MM.1S (cell line): ENCODE data around the gene CTNNA2.
A peak's percentile ranks its signal among the peaks of the same experiment; 100 is the strongest.
"Not testable (repeated sequence)": the region's sequence is repeated elsewhere in the genome, so short reads cannot be mapped to it uniquely, and the experiment has no call there.

Source experiments
- DNase-seq: peaks from one replicate; pipeline ENCODE4 v3.0.0-alpha.2; 2015
- H2AFZ ChIP-seq: fragments of 300-600 bp; sonication (generic); 2 replicates; pipeline ENCODE4 v1.6.0; 2016; ENCODE audit warnings: antibody characterized with exemption, low read length
- H3F3A ChIP-seq: fragments of 300-600 bp; sonication (generic); 2 replicates; pipeline ENCODE4 v1.6.1; 2016; ENCODE audit warnings: mild to moderate bottlenecking, antibody characterized with exemption, low read length, moderate library complexity, mixed read lengths; ENCODE audit not compliant: insufficient read depth
- H3K27ac ChIP-seq: fragments of 300-600 bp; sonication (generic); 2 replicates; pipeline ENCODE4 v1.5.1; 2016; ENCODE audit warnings: mild to moderate bottlenecking, low read length
- H3K27me3 ChIP-seq: fragments of 300-600 bp; sonication (generic); replicated peaks from 2 replicates; pipeline ENCODE4 v1.6.0; 2016; ENCODE audit warnings: low read length; ENCODE audit not compliant: insufficient read depth
- H3K36me3 ChIP-seq: fragments of 300-600 bp; sonication (generic); replicated peaks from 2 replicates; pipeline ENCODE4 v1.6.1; 2016; ENCODE audit warnings: mild to moderate bottlenecking, low read length, mixed read lengths; ENCODE audit not compliant: insufficient read depth
- H3K4me1 ChIP-seq: fragments of 300-600 bp; sonication (generic); 2 replicates; pipeline ENCODE4 v1.6.1; 2016; ENCODE audit warnings: low read length, mixed read lengths
- H3K4me2 ChIP-seq: fragments of 300-600 bp; sonication (generic); 2 replicates; pipeline ENCODE4 v1.6.0; 2016; ENCODE audit warnings: low read depth, low read length
- H3K4me3 ChIP-seq: fragments of 300-600 bp; sonication (generic); 2 replicates; pipeline ENCODE4 v1.5.1; 2016; ENCODE audit warnings: low read length, mixed read lengths
- H3K79me2 ChIP-seq: fragments of 300-600 bp; sonication (generic); 2 replicates; pipeline ENCODE4 v1.6.1; 2016; ENCODE audit warnings: mixed run types, low read length, mixed read lengths
- H3K9ac ChIP-seq: fragments of 300-600 bp; sonication (generic); 2 replicates; pipeline ENCODE4 v1.6.1; 2016; ENCODE audit warnings: low read length, mixed read lengths
- H3K9me2 ChIP-seq: fragments of 300-600 bp; sonication (generic); replicated peaks from 2 replicates; pipeline ENCODE4 v1.6.1; 2016; ENCODE audit warnings: mild to moderate bottlenecking, low read length, mixed read lengths; ENCODE audit not compliant: insufficient read depth
- H3K9me3 ChIP-seq: fragments of 300-600 bp; sonication (generic); replicated peaks from 2 replicates; pipeline ENCODE4 v1.6.1; 2016; ENCODE audit warnings: mild to moderate bottlenecking, low read length, mixed read lengths; ENCODE audit not compliant: insufficient read depth
- H4K20me1 ChIP-seq: fragments of 300-600 bp; sonication (generic); 2 replicates; pipeline ENCODE4 v1.6.1; 2016; ENCODE audit warnings: mild to moderate bottlenecking, low read length, moderate library complexity, mixed read lengths; ENCODE audit not compliant: insufficient read depth
- EZH2 ChIP-seq: fragments of 300-600 bp; sonication (generic); optimal IDR thresholded peaks from 2 replicates; pipeline ENCODE3; 2017; ENCODE audit warnings: low read depth, mild to moderate bottlenecking, antibody characterized with exemption, low read length, mixed read lengths
- EZH2phosphoT487 ChIP-seq: fragments of 300-600 bp; sonication (generic); IDR thresholded peaks from 2 replicates; pipeline ENCODE4 v1.6.1; 2018; ENCODE audit warnings: antibody characterized with exemption, low read length
- TF ChIP-seq, protein P1 (sequence below): fragments of 300-600 bp; sonication (generic); IDR thresholded peaks from 2 replicates; pipeline ENCODE4 v1.5.1; 2016; ENCODE audit warnings: antibody characterized with exemption, low read length, mixed read lengths

The CTNNA2 gene

DNA sequence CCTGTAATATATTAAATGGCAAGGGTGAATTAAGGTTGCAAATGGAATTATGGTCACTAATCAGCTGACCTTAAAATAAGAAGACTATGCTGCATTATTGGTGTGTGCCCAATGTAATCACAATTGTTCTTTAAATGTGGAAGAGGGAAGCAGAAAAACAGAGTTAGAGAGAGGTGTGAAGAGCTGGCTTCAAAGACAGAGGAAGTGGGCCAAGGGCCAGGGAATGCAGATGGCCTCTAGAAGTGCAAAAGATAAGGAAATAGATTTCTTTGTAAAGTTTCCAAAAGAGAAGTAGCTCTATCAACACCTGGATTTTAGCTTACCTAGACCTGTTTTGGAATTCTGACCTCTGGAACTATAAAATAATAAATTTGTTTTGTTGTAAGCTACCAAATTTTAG is 515.7 kb downstream of the CTNNA2 start:
- TF ChIP-seq, protein P1, sequence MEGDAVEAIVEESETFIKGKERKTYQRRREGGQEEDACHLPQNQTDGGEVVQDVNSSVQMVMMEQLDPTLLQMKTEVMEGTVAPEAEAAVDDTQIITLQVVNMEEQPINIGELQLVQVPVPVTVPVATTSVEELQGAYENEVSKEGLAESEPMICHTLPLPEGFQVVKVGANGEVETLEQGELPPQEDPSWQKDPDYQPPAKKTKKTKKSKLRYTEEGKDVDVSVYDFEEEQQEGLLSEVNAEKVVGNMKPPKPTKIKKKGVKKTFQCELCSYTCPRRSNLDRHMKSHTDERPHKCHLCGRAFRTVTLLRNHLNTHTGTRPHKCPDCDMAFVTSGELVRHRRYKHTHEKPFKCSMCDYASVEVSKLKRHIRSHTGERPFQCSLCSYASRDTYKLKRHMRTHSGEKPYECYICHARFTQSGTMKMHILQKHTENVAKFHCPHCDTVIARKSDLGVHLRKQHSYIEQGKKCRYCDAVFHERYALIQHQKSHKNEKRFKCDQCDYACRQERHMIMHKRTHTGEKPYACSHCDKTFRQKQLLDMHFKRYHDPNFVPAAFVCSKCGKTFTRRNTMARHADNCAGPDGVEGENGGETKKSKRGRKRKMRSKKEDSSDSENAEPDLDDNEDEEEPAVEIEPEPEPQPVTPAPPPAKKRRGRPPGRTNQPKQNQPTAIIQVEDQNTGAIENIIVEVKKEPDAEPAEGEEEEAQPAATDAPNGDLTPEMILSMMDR: no peak
- TF ChIP-seq EZH2: no peak
- no peak for TF ChIP-seq EZH2phosphoT487
- Histone ChIP-seq H3K27me3 (no peaks in the 10 kb centered on the region), H3K9ac (no peak overlapping the region), H4K20me1 (no peaks in the 10 kb centered on the region), H3K4me1 (peaks cover 11% of the 10 kb centered on the region), H3F3A (no peaks in the 10 kb centered on the region), H3K9me3 (no peaks in the 10 kb centered on the region), H2AFZ (no peak overlapping the region), H3K36me3 (no peaks in the 10 kb centered on the region), H3K4me3 (no peak overlapping the region), H3K27ac (no peak overlapping the region), H3K9me2 (no peaks in the 10 kb centered on the region), H3K4me2 (no peak overlapping the region), H3K79me2 (no peaks in the 10 kb centered on the region)
- no peak for DNase-seq

DNA sequence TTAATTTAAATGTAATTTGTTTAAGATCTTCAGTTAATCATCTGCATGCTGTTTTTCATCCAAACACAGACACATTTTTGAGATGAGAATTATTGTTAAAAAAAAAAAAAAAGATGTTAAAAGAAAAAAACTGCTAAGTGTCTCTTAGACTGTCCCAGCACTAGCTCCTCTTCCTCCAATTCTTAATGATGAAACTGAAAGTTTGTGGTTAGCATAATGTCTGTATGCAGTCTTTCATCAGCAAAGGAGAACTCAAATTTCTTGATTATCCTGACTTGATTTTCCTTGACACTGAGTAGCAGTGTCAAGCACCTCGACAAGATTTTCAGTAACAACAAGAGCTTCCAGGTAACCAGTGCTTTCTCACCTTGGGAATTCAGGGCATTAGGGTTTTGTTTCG is 517.3 kb downstream of the CTNNA2 start:
- Histone ChIP-seq H3K79me2 (no peaks in the 10 kb centered on the region), H3K36me3 (no peaks in the 10 kb centered on the region), H3F3A (no peaks in the 10 kb centered on the region), H3K27ac (no peak overlapping the region), H4K20me1 (no peaks in the 10 kb centered on the region), H3K9me3 (no peaks in the 10 kb centered on the region), H3K9me2 (no peaks in the 10 kb centered on the region), H3K4me1 (peaks cover 11% of the 10 kb centered on the region), H3K4me2 (peak overlapping the region; percentile 19; the same call in 1 of the 2 replicates), H3K4me3 (no peak overlapping the region), H3K9ac (no peak overlapping the region), H3K27me3 (no peaks in the 10 kb centered on the region), H2AFZ (no peak overlapping the region)
- DNase-seq: peak; percentile 69
- TF ChIP-seq EZH2phosphoT487 (no peak), EZH2 (no peak)
- TF ChIP-seq, protein P1: no peak

DNA sequence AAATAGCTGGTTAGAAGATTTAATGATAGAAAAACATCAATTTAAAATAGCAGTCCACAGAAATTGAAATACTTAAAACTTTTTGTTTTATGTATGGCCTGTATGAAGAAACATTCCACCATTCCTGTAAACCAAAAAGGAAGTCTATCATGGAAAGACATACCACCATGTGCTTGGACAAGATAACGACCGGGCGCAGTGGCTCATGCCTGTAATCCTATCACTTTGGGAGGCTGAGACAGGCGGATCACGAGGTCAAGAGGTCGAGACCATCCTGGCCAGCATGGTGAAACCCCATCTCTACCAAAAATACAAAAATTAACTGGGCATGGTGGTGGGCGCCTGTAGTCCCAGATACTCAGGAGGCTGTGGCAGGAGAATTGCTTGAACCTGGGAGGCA is 519.8 kb downstream of the CTNNA2 start:
- H3K9me2 ChIP-seq, H3K9ac ChIP-seq, H3K27ac ChIP-seq, DNase-seq, H3K4me2 ChIP-seq, H4K20me1 ChIP-seq, H3K4me3 ChIP-seq, H3K36me3 ChIP-seq, H3K9me3 ChIP-seq, H2AFZ ChIP-seq, H3K27me3 ChIP-seq, H3K79me2 ChIP-seq, H3F3A ChIP-seq: not testable (repeated sequence)
- peaks cover 11% of the 10 kb centered on the region for H3K4me1 ChIP-seq

DNA sequence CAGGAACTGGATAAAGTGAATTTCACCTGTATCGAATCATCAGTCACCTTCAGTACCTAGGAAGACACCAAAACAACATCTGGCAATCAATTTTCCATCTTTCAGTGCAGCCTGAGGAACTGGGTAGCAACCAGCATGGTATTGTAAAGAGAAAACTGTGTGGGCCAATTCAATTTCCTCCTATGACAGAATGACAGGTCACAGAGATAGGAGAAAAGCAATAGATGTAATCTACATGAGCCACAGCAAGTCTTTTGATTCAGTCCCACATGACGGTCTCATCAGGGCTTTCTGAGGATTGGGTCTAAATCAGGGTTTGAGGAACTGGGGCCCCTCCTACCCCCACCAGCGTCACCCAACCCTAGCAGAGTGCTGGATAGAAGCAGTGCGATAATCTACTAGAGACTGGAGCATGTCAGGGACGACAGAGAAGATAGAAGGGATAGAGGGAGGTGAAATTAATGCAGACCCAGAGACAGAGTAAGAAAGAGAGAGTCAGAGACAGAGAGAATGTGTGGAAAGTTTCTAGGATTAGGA is 523.0 kb downstream of the CTNNA2 start:
- no peak overlapping the region for H3K4me3 ChIP-seq
- no peaks in the 10 kb centered on the region for H3K9me2 ChIP-seq
- no peaks in the 10 kb centered on the region for H3K9me3 ChIP-seq
- no peaks in the 10 kb centered on the region for H3K36me3 ChIP-seq
- no peak for DNase-seq
- no peak overlapping the region for H3K9ac ChIP-seq
- no peak overlapping the region for H3K4me2 ChIP-seq
- no peaks in the 10 kb centered on the region for H3K27me3 ChIP-seq
- H3K27ac ChIP-seq: no peak overlapping the region
- TF ChIP-seq, protein P1: no peak
- no peak for TF ChIP-seq EZH2phosphoT487
- TF ChIP-seq EZH2: no peak
- no peaks in the 10 kb centered on the region for H4K20me1 ChIP-seq
- no peaks in the 10 kb centered on the region for H3K4me1 ChIP-seq
- no peak overlapping the region for H2AFZ ChIP-seq
- H3K79me2 ChIP-seq: no peaks in the 10 kb centered on the region
- no peaks in the 10 kb centered on the region for H3F3A ChIP-seq
